Neural cell (in vitro differentiated cells): ENCODE measurements around the gene PEX12.

Experiments used
- EP300 ChIP-seq: fragments of 450-650 bp; conservative IDR thresholded peaks from 2 replicates; pipeline ENCODE4 v1.6.1; 2014; ENCODE audit warnings: antibody characterized with exemption, mild to moderate bottlenecking, moderate library complexity; ENCODE audit not compliant: poor library complexity, severe bottlenecking
- EZH2 ChIP-seq: fragments of 200-600, 300-800 bp; shearing (Covaris generic), sonication (generic); IDR thresholded peaks from 2 replicates; pipeline ENCODE4 v1.6.1; 2014; ENCODE audit warnings: antibody characterized with exemption, low read length, borderline replicate concordance, mild to moderate bottlenecking; ENCODE audit not compliant: insufficient read depth, poor library complexity, severe bottlenecking

DNA sequence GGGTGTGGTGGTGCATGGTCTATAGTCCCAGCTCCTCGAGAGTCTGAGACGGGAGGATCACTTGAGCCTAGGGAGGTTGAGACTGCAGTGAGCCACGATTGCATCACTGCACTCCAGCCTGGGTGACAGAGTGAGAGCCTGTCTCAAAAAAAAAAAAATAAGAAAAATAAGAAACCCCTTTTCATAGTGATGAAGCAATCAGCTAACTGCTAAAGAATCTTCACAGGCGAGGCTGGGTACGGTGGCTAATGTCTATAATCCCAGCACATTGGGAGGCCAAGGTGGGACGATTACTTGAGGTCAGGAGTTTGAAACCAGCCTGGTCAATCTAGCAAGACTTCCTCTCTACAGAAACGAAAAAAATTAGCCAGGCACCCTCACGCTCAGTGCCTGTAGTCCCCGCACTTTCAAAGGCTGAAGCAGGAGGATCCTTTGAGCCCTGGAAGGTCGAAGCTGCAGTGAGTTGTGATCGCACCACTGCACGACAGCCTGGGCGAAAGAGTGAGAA lies 41.7 kb downstream of the PEX12 start:
- TF ChIP-seq EP300 (no peak), EZH2 (no peak)
